AG04450 (cell line): ENCODE measurements around the gene INTS7. TPM values are rescaled to one million over a fixed set of nuclear protein-coding genes. Genes with fewer than 3 reads are reported as not detected.
"Not testable (repeated sequence)": the region's sequence is repeated elsewhere in the genome, so short reads cannot be mapped to it uniquely, and the experiment has no call there.

Experiments used
- CTCF ChIA-PET: fragments of 300-600, 350-600 bp; formaldehyde crosslinking; extraction: SDS; loops from one replicate; lab custom pipeline; 2022; ENCODE audit warnings: antibody characterized with exemption, inconsistent platforms; lab: Charles Lee
- POLR2A ChIA-PET: fragments of 350-600 bp; formaldehyde crosslinking; extraction: SDS; loops from one replicate; lab custom pipeline; 2021; ENCODE audit warnings: antibody characterized with exemption, inconsistent platforms; lab: Yijun Ruan, JAX
- DNase-seq: peaks from one replicate; pipeline ENCODE4 v3.0.0-alpha.2; 2011; ENCODE audit warnings: low read depth, low spot score
- H3K27ac ChIP-seq: one replicate; pipeline ENCODE4 v1.5.1; 2012; ENCODE audit warnings: low read depth, low read length, control low read depth
- H3K27me3 ChIP-seq: one replicate; pipeline ENCODE4 v1.6.0; 2012; ENCODE audit warnings: low read length; ENCODE audit not compliant: control insufficient read depth, insufficient read depth
- H3K4me3 ChIP-seq: 2 replicates; pipeline ENCODE4 v1.5.1; 2011; ENCODE audit warnings: mild to moderate bottlenecking, low read depth, low read length, control low read depth
- H3K9me3 ChIP-seq: 2 replicates; pipeline ENCODE4 v1.5.1; 2012; ENCODE audit warnings: low read length; ENCODE audit not compliant: control insufficient read depth, insufficient read depth
- polyA plus RNA-seq: library from polyadenylated mRNA; depleted of rRNA; stranded (reverse); fragments of >200 nt; gene quantifications from 2 replicates; pipeline ENCODE4 v1.2.3, GENCODE V29; 2011
- TF ChIP-seq, protein P1 (sequence below): IDR thresholded peaks from 2 replicates; pipeline ENCODE4 v1.5.1; 2011; ENCODE audit warnings: low read depth, low read length, control low read depth, inconsistent platforms

Gene INTS7
- polyA plus RNA-seq, 1 experiment, result 20.1 TPM

GRCh38 chr1:211959221-211959620, 76.1 kb downstream of the INTS7 start:
- no peak for DNase-seq
- Histone ChIP-seq H3K27ac (no peak overlapping the region), H3K4me3 (no peak overlapping the region), H3K27me3 (no peaks in the 10 kb centered on the region), H3K9me3 (no peaks in the 10 kb centered on the region)
- TF ChIP-seq, protein P1, sequence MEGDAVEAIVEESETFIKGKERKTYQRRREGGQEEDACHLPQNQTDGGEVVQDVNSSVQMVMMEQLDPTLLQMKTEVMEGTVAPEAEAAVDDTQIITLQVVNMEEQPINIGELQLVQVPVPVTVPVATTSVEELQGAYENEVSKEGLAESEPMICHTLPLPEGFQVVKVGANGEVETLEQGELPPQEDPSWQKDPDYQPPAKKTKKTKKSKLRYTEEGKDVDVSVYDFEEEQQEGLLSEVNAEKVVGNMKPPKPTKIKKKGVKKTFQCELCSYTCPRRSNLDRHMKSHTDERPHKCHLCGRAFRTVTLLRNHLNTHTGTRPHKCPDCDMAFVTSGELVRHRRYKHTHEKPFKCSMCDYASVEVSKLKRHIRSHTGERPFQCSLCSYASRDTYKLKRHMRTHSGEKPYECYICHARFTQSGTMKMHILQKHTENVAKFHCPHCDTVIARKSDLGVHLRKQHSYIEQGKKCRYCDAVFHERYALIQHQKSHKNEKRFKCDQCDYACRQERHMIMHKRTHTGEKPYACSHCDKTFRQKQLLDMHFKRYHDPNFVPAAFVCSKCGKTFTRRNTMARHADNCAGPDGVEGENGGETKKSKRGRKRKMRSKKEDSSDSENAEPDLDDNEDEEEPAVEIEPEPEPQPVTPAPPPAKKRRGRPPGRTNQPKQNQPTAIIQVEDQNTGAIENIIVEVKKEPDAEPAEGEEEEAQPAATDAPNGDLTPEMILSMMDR, result no peak
- ChIA-PET CTCF (no interaction called here), POLR2A (no interaction called here)

- H3K4me3 ChIP-seq, H3K27ac ChIP-seq, CTCF ChIA-PET, H3K9me3 ChIP-seq, H3K27me3 ChIP-seq, DNase-seq, POLR2A ChIA-PET: not testable (repeated sequence)
Observed at GRCh38 chr1:211954028-211954427, 81.3 kb downstream of the INTS7 start.

DNA sequence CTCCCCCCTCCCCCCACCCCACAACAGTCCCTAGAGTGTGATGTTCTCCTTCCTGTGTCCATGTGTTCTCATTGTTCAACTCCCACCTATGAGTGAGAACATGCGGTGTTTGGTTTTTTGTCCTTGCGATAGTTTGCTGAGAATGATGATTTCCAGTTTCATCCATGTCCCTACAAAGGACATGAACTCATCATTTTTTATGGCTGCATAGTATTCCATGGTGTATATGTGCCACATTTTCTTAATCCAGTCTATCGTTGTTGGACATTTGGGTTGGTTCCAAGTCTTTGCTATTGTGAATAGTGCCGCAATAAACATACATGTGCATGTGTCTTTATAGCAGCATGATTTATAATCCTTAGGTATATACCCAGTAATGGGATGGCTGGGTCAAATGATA, 81.8 kb downstream of the INTS7 start:
- CTCF ChIA-PET, result interaction anchor here (0.7 to 1.3 kb wide), 2 partner anchors 9 to 273 kb away, joined by 3 read pairs; no protein-coding TSS in a partner anchor
- H3K4me3 ChIP-seq, H3K9me3 ChIP-seq, POLR2A ChIA-PET, H3K27me3 ChIP-seq, H3K27ac ChIP-seq, DNase-seq: not testable (repeated sequence)

- Histone ChIP-seq H3K27ac (no peak overlapping the region), H3K4me3 (no peak overlapping the region), H3K27me3 (no peaks in the 10 kb centered on the region), H3K9me3 (no peaks in the 10 kb centered on the region)
- TF ChIP-seq, protein P1, result no peak
- POLR2A ChIA-PET, result no interaction called here
- CTCF ChIA-PET, result interaction anchor here (1.3 kb wide), 1 partner anchor 271 kb away, joined by 3 read pairs; no protein-coding TSS in a partner anchor
- no peak for DNase-seq
Observed at GRCh38 chr1:211952299-211952698, 83.1 kb downstream of the INTS7 start.

GRCh38 chr1:211951856-211952255, 83.5 kb downstream of the INTS7 start:
- ChIA-PET POLR2A (no interaction called here), CTCF (no interaction called here)
- TF ChIP-seq, protein P1, result no peak
- H3K4me3 ChIP-seq, result no peak overlapping the region
- H3K27me3 ChIP-seq, result no peaks in the 10 kb centered on the region
- no peaks in the 10 kb centered on the region for H3K9me3 ChIP-seq
- no peak overlapping the region for H3K27ac ChIP-seq
- peak; percentile 7 for DNase-seq

- no peak overlapping the region for H3K4me3 ChIP-seq
- H3K27me3 ChIP-seq, result no peaks in the 10 kb centered on the region
- POLR2A ChIA-PET, result no interaction called here
- H3K9me3 ChIP-seq, result no peaks in the 10 kb centered on the region
- CTCF ChIA-PET, result no interaction called here
- no peak overlapping the region for H3K27ac ChIP-seq
- no peak for DNase-seq
- TF ChIP-seq, protein P1, result no peak
Observed at GRCh38 chr1:211948377-211948776, 87.0 kb downstream of the INTS7 start.
